ENCODE data around the gene CAPZB.

- TF ChIP-seq EP300 (IDR thresholded peaks at IDR 0.05; ENCODE audit: low read depth) = no peak
- TF ChIP-seq, protein P1, sequence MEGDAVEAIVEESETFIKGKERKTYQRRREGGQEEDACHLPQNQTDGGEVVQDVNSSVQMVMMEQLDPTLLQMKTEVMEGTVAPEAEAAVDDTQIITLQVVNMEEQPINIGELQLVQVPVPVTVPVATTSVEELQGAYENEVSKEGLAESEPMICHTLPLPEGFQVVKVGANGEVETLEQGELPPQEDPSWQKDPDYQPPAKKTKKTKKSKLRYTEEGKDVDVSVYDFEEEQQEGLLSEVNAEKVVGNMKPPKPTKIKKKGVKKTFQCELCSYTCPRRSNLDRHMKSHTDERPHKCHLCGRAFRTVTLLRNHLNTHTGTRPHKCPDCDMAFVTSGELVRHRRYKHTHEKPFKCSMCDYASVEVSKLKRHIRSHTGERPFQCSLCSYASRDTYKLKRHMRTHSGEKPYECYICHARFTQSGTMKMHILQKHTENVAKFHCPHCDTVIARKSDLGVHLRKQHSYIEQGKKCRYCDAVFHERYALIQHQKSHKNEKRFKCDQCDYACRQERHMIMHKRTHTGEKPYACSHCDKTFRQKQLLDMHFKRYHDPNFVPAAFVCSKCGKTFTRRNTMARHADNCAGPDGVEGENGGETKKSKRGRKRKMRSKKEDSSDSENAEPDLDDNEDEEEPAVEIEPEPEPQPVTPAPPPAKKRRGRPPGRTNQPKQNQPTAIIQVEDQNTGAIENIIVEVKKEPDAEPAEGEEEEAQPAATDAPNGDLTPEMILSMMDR (IDR thresholded peaks at IDR 0.05) = no peak
- no peak for TF ChIP-seq POLR2A (IDR thresholded peaks at IDR 0.05)
Measured at GRCh38 chr1:19305880-19306279, 179.5 kb downstream of the CAPZB start.

Data from transverse colon (tissue), 3 donors.